ENCODE data around the gene OGFR. TPM values are rescaled to one million over a fixed set of nuclear protein-coding genes. Genes with fewer than 3 reads are reported as not detected.

The OGFR gene
- total RNA-seq, 1 experiment from 2014 or later: 46.1 TPM

GRCh38 chr20:62828051-62828450 is 23.4 kb downstream of the OGFR start:
- DNase-seq (ENCODE audit: low spot score): no peak
- Histone ChIP-seq H3K27ac (ENCODE audit: low read depth, low read length, poor library complexity, severe bottlenecking) (no peak overlapping the region), H3K9me3 (ENCODE audit: low read depth, low read length, poor library complexity, severe bottlenecking) (no peaks in the 10 kb centered on the region), H3K4me1 (ENCODE audit: insufficient read depth, low read length, poor library complexity, severe bottlenecking) (peaks cover 19% of the 10 kb centered on the region), H3K4me3 (ENCODE audit: low read depth, low read length, poor library complexity, severe bottlenecking) (no peak overlapping the region), H3K36me3 (ENCODE audit: insufficient read depth, low read length, poor library complexity, severe bottlenecking) (no peaks in the 10 kb centered on the region), H3K27me3 (replicated peaks; ENCODE audit: insufficient read depth, low read depth, low read length, poor library complexity) (no peaks in the 10 kb centered on the region)
- intact Hi-C loops (cut with micrococcal nuclease; ENCODE audit: unreplicated experiment): no loop called here
- BruUV-seq (replicated peaks): no TSS peak
- CTCF ChIA-PET: no interaction called here
- POLR2A ChIA-PET (ENCODE audit: low non-redundant PET): no interaction called here
- TF ChIP-seq EZH2 (IDR thresholded peaks at IDR 0.05; ENCODE audit: borderline replicate concordance, low read depth, low read length, poor library complexity, severe bottlenecking) (no peak), CTCF (conservative IDR thresholded peaks at IDR 0.05; ENCODE audit: low read depth, low read length) (no peak)

- intact Hi-C loops (cut with micrococcal nuclease; ENCODE audit: unreplicated experiment): no loop called here
- DNase-seq (ENCODE audit: low spot score): no peak
- H3K4me1 ChIP-seq (ENCODE audit: insufficient read depth, low read length, poor library complexity, severe bottlenecking): peaks cover 19% of the 10 kb centered on the region
- H3K27me3 ChIP-seq (replicated peaks; ENCODE audit: insufficient read depth, low read depth, low read length, poor library complexity): no peaks in the 10 kb centered on the region
- BruUV-seq (replicated peaks): no TSS peak
- CTCF ChIA-PET: no interaction called here
- POLR2A ChIA-PET (ENCODE audit: low non-redundant PET): no interaction called here
- H3K27ac ChIP-seq (ENCODE audit: low read depth, low read length, poor library complexity, severe bottlenecking): no peak overlapping the region
- H3K36me3 ChIP-seq (ENCODE audit: insufficient read depth, low read length, poor library complexity, severe bottlenecking): no peaks in the 10 kb centered on the region
- TF ChIP-seq CTCF (conservative IDR thresholded peaks at IDR 0.05; ENCODE audit: low read depth, low read length): no peak
- TF ChIP-seq EZH2 (IDR thresholded peaks at IDR 0.05; ENCODE audit: borderline replicate concordance, low read depth, low read length, poor library complexity, severe bottlenecking): no peak
- H3K9me3 ChIP-seq (ENCODE audit: low read depth, low read length, poor library complexity, severe bottlenecking): no peaks in the 10 kb centered on the region
- no peak overlapping the region for H3K4me3 ChIP-seq (ENCODE audit: low read depth, low read length, poor library complexity, severe bottlenecking)
Observed at GRCh38 chr20:62828511-62829230, 24.0 kb downstream of the OGFR start.

- Histone ChIP-seq H3K27me3 (replicated peaks; ENCODE audit: insufficient read depth, low read depth, low read length, poor library complexity) (no peaks in the 10 kb centered on the region), H3K27ac (ENCODE audit: low read depth, low read length, poor library complexity, severe bottlenecking) (no peak overlapping the region), H3K9me3 (ENCODE audit: low read depth, low read length, poor library complexity, severe bottlenecking) (no peaks in the 10 kb centered on the region), H3K4me3 (ENCODE audit: low read depth, low read length, poor library complexity, severe bottlenecking) (no peak overlapping the region), H3K36me3 (ENCODE audit: insufficient read depth, low read length, poor library complexity, severe bottlenecking) (no peaks in the 10 kb centered on the region), H3K4me1 (ENCODE audit: insufficient read depth, low read length, poor library complexity, severe bottlenecking) (peaks cover 14% of the 10 kb centered on the region)
- no peak for TF ChIP-seq CTCF (conservative IDR thresholded peaks at IDR 0.05; ENCODE audit: low read depth, low read length)
- no peak for TF ChIP-seq EZH2 (IDR thresholded peaks at IDR 0.05; ENCODE audit: borderline replicate concordance, low read depth, low read length, poor library complexity, severe bottlenecking)
- no TSS peak for BruUV-seq (replicated peaks)
- ChIA-PET POLR2A (ENCODE audit: low non-redundant PET) (no interaction called here), CTCF (no interaction called here)
- intact Hi-C loops (cut with micrococcal nuclease; ENCODE audit: unreplicated experiment): no loop called here
- DNase-seq (ENCODE audit: low spot score): no peak
Observed at GRCh38 chr20:62829231-62830230, 24.9 kb downstream of the OGFR start.
